C4-2B (cell line): ENCODE results near the gene KCNJ4.

Experiments
- ZFX ChIP-seq: fragments of 450-650 bp; IDR thresholded peaks from 2 replicates; pipeline ENCODE4 v1.6.1; 2017
- TF ChIP-seq, protein P1 (sequence below): fragments of 450-650 bp; conservative IDR thresholded peaks from 2 replicates; pipeline ENCODE4 v1.5.1; 2017; ENCODE audit warnings: mild to moderate bottlenecking

GRCh38 chr22:38414009-38414395 is 41.0 kb downstream of the KCNJ4 start:
- TF ChIP-seq, protein P1, sequence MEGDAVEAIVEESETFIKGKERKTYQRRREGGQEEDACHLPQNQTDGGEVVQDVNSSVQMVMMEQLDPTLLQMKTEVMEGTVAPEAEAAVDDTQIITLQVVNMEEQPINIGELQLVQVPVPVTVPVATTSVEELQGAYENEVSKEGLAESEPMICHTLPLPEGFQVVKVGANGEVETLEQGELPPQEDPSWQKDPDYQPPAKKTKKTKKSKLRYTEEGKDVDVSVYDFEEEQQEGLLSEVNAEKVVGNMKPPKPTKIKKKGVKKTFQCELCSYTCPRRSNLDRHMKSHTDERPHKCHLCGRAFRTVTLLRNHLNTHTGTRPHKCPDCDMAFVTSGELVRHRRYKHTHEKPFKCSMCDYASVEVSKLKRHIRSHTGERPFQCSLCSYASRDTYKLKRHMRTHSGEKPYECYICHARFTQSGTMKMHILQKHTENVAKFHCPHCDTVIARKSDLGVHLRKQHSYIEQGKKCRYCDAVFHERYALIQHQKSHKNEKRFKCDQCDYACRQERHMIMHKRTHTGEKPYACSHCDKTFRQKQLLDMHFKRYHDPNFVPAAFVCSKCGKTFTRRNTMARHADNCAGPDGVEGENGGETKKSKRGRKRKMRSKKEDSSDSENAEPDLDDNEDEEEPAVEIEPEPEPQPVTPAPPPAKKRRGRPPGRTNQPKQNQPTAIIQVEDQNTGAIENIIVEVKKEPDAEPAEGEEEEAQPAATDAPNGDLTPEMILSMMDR: no peak
- no peak for TF ChIP-seq ZFX
